HG03354 (cell line): ENCODE results near the gene MUC15.

Experiments
- ATAC-seq: cut with Tn5 transposase; IDR thresholded peaks from one replicate; pipeline ENCODE4 v1.9.1; 2021; ENCODE audit warnings: mild to moderate bottlenecking; ENCODE audit not compliant: unreplicated experiment, poor library complexity, severe bottlenecking

MUC15 gene

DNA sequence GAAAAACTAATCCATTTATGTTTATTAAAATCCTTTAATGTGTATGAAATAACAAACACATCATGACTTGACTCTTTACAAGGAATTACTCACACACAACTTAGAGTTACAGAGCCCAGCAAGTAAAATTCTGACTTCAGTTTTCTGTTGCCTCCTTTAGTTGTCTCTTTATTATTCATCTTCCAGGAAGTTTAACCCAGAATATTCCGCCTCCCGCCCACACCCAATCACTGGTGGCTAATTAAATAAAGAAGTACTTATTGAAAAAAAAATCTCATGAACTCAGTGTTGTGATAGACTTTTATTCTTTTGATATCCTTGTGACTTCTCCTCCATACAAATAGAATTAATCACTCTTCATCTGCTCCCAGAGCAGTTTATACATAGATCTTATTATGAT, 61.9 kb downstream of the MUC15 start:
- ATAC-seq = no peak
